GM18505 (cell line): ENCODE measurements around the gene MYO18B.

ENCODE experiments used
- ATAC-seq: cut with Tn5 transposase; IDR thresholded peaks from one replicate; pipeline ENCODE4 v1.9.1; 2021; ENCODE audit not compliant: unreplicated experiment
- POLR2A ChIP-seq: IDR thresholded peaks from 4 replicates; pipeline ENCODE4 v1.6.1; 2011; ENCODE audit warnings: borderline replicate concordance; ENCODE audit not compliant: insufficient read depth, insufficient read length; ENCODE audit errors: extremely low read depth

MYO18B gene

DNA sequence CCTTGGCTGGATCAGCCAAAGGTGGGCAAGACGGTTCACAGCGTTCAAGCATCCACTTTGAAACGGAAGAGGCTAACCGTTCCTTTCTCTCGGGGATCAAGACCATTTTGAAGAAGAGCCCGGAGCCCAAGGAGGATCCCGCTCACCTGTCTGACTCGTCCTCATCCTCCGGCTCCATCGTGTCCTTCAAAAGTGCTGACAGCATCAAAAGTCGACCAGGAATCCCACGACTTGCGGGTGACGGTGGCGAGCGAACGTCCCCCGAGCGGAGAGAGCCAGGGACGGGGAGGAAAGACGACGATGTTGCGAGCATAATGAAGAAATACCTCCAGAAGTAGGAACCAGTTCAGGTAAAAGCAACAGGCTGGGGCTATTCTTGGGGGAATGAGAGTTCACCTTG, 285.4 kb downstream of the MYO18B start:
- TF ChIP-seq POLR2A = no peak
- ATAC-seq = no peak

DNA sequence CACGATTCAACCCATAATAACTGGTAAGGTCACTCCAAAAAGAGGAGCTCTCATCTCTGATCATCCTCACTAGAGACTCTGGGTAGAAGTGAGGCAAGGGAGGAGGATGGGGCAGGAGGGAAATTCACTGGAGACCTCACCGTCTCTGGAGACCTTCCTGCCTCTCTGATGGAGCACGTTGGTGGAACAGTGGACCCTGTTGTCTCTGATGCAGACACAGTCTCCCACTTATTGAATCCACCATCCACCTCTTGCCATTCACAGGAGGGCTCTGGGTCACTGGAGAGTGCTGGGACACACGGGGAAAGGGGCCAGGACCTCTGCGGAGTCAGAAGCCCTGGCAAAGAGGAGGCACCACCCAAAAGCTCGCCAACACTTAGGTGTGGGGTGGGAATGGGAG, 289.7 kb downstream of the MYO18B start:
- TF ChIP-seq POLR2A = no peak
- no peak for ATAC-seq

DNA sequence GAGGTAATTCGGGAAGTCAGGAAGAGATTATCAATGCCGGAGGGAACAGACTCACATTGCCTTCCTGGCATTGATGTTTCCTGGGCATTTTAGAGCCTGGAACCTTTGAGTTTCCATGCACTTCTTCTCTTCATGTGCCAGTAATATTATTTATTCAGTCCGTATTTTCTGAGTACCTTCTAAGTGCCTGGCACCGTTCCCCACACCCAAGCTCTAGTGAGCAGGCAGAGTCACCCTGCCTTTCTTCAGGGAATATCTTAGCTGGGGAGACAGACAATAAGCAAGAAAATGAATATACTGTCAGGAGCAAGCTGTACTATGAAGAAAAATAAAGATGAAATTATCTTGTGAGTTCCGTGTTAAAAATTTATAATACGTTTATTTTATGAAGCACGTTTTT, 291.1 kb downstream of the MYO18B start:
- no peak for ATAC-seq
- no peak for TF ChIP-seq POLR2A

DNA sequence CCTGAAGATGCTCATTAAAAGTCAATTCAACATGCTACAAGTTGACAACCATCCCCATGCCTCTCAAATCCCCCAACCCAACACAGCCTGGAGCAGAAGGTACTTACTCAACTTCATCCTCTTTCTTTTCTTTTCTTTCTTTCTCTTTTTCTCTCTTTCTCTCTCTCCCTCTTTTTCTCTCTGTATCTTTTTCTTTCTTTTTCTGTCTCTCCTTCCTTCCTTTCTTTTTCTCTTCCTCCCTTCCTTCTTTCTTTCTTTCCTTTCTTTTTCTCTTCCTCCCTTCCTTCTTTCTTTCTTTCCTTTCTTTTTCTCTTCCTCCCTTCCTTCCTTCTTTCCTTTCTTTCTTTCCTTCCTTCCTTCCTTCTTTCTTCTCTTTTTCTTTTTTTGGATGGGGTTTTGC, 291.6 kb downstream of the MYO18B start:
- no peak for TF ChIP-seq POLR2A
- no peak for ATAC-seq

DNA sequence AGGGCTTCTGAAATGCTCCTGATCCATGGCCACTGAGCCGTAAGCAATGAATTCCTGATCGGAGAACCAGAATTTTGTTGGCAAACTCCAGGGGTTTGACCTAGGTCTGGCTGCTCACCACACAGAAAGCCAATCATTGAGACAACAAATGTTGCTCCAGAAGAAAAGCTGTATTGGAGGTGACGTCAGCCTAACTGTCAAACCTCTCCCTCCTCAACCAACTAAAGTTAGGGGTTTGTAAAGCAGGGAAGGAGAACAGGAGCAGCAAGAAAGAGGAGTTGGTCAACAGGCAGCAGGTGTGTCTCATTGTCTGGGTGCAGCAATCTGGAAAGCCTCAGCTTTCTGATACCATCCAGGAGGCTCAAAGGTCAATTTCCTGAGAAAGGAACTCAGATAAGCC, 293.5 kb downstream of the MYO18B start:
- ATAC-seq = no peak

DNA sequence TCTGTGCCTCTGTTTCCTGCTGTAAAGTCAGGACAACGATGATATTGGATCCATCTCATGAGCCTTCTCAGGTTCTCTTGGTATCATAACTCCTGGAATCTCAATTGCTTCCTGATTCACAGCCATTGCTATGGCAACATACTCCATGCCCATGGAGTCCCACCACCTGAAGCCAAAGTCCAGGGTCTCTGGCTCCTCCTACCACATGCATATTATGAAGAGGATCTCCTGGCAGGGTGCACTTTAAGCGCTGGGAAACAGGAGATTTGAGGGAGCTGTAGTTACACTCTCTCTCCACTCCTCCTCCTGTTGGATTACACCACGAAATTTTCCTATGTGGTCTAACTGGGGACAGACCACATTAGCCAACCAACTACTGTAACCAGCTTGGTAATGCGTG, 296.4 kb downstream of the MYO18B start:
- TF ChIP-seq POLR2A = no peak
- ATAC-seq = no peak

More for the DNA sequence above, 293.5 kb downstream of the MYO18B start:
- no peak for TF ChIP-seq POLR2A

DNA sequence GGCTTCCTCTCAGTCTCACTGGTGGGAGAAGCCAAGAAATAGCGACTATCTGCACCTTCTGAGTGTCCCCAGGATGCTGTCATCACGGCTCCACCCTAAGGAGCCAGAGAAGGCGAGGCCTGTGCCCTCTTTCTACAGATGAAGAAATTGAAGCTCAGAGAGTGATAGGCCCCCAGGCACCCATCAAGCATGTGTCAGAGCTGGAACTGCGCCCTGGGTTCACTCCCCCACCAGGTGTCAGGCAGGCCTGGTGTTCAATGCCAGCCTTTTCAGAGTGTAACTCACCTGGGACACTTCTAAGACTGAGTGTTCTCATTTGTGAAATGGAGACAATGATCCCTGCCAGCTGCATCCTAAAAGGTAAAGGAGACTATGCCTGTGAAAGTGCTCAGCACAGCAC, 299.9 kb downstream of the MYO18B start:
- TF ChIP-seq POLR2A = no peak

DNA sequence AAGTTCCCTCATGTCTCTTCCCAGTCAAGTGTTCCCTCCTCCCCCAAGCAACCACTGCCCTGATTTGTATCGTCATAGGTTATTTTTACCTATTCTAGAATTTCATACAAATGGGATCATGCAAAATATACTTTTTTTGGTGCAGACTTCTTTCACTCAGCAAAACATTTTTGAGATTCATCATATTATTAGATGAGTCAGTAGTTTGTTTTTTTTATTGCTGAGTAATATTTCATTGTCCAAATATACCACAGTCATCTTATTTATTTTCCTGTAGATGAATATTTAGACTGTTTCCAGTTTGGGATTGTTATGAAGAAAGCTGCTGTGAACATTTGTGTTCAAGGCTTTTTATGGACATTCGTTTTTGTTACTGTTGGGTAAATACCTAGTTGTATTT, 301.0 kb downstream of the MYO18B start:
- no peak for ATAC-seq

More for the DNA sequence above, 299.9 kb downstream of the MYO18B start:
- ATAC-seq = no peak

DNA sequence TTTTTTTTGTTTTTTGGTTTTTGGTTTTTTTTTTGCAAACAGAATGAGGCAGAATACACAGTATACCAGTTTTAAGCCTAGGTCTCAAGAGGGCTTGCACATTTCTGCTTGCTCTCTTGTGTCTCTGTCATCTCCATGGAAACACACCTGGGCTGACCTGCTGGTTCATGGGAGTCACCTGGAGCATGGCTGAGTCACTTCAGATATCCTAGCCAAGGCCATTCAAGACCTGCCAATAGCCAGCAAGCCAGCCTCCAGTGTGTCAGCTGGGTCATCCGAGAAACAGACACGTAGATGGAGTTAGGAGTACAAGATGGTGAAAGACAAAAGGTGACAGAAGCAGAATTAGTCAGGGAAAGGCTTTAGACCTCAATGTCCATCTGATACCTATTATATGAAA, 303.1 kb downstream of the MYO18B start:
- no peak for TF ChIP-seq POLR2A
- ATAC-seq = no peak

More for the DNA sequence above, 301.0 kb downstream of the MYO18B start:
- TF ChIP-seq POLR2A = no peak

DNA sequence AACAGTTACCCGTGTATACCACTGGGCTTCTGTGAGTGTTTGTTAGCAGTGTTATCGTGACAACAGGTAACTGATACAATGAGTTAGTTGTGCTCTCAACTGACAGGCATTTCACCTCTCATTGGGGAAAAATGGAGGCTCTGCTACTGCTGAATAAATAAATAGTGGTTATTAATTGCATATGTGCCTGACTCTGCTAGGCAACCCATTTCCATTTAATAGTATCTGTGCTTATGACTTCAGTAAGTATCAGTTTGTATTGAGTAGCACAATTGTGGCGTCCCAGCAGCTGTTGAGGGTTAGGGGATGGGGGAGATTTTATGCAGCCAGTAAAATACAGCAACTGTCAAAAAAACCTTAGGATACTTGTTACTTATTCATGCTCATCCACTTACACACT, 303.9 kb downstream of the MYO18B start:
- no peak for ATAC-seq
- TF ChIP-seq POLR2A = no peak

DNA sequence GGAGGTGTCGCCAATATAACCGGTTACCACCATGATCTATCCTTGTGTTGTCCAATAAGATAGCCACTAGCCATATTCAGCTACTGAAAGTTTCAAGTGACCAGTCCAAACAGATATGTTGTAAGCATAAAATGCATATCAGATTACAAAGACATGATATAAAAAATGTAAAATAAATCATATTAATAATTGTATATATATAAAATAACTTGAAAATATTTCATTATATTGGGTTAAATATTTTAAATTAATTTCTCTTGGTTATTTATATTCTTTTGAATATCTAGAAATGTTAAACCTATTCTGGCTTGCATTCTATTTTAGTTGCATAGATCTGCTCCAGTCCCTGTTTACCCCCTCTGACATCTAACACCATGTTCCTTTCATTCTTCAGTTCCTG, 305.5 kb downstream of the MYO18B start:
- TF ChIP-seq POLR2A = no peak
- ATAC-seq = no peak

DNA sequence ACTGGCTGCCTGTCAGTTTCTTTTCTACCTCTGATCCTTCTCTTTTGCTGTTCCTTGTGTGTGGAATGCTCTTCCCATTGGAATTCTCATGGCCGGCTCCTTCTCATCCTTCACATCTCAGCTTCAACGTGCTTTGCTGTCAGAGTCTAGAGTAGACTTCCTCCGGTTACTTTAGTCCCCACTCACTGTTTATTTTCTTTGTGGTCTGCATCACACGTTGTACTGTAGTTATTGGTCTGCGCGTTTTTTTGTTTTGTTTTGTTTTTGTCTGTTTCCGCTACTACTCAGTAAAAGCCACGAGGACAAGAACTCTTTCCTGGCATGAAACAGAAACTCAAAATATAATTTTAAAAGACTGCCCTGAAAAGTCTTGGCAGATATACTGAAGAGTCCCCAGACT, 305.9 kb downstream of the MYO18B start:
- TF ChIP-seq POLR2A = no peak
- no peak for ATAC-seq

DNA sequence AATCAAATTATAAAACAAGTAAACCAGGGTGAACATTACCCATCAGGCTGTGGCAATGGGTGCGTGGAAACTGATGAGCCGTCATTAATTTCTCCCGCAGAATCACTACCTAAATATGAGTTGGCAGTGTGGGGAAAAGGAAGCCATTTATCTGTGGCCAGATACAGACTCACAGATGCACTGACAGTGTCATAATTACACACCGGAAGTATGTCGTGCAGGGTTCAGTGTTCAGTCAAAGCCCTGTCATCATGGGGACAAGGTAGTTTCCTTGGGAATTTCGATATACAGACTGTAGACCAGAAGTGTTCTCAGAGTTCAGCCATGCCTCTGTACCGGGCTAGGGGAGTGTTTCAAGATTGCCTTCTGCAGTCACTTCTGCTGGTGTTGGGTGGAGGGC, 308.1 kb downstream of the MYO18B start:
- ATAC-seq = no peak
- TF ChIP-seq POLR2A = no peak

DNA sequence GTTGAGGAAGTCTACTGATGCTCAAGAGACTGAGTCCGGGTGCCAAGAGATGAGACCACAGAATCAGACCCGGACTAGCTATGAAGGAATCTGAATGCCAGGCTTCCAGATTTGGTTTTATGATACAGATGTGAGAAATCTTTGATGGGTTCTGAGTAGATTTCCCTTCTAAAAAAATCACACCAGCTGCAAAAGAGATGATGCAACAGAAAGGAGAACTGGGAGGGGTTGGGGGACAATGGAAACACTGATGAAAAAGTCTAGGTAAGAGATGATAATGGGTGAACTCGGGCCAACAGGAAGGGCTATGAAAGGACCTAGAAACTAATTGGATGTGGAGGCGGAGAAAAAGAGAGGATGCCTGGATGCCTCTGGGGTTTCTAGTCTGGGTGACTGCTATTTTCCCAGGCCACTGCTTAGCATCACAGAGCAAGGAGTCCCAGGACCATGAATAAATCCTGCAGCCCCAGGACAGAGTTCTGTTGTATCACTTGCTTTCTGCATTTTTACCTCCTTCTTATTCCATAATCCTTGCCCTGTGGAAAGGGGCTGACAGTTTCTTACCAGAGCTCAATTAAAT, 311.8 kb downstream of the MYO18B start:
- no peak for ATAC-seq

More for the DNA sequence above, 311.8 kb downstream of the MYO18B start:
- no peak for TF ChIP-seq POLR2A
